A549 (cell line): ENCODE data around the gene CFAP46. TPM values are rescaled to one million over a fixed set of nuclear protein-coding genes. Genes with fewer than 3 reads are reported as not detected.

ENCODE experiments used
- ATAC-seq, 2 experiments: fragments of 200-7000 bp in 1 of 2; fragments of >200 bp in 1 of 2; cut with Nextera tagmentation in 1 of 2; cut with Tn5 transposase in 1 of 2; 3 replicates each; pipeline versions ENCODE4 v1.8.0 to v1.9.1; 2018 to 2020; ENCODE audit warnings: mild to moderate bottlenecking in 1 of 2, moderate library complexity in 1 of 2
- CTCF ChIA-PET: fragments of 300-600 bp; sonication (Branson Sonifier 250); formaldehyde crosslinking; extraction: SDS; loops from one replicate; lab custom pipeline; 2021; ENCODE audit warnings: antibody characterized with exemption, inconsistent platforms; lab: Yijun Ruan, JAX
- POLR2A ChIA-PET: fragments of 350-600 bp; formaldehyde crosslinking; extraction: SDS; loops from one replicate; lab custom pipeline; 2021; ENCODE audit warnings: antibody characterized with exemption, inconsistent platforms; lab: Yijun Ruan, JAX
- DNase-seq, 2 experiments: peaks; one replicate each; pipeline versions ENCODE4 v3.0.0 to v3.0.0-alpha.2; 2011 to 2016; ENCODE audit warnings: low read depth in 1 of 2, low spot score in 1 of 2
- FAIRE-seq: peaks from 2 replicates; lab custom pipeline; 2011; peaks lifted over from hg19 to GRCh38; lab: Jason Lieb, UNC
- H3K27ac ChIP-seq, 2 experiments: fragments of >200 bp; sonication (Bioruptor Twin); formaldehyde crosslinking; 3 replicates each; pipeline ENCODE4 v1.5.1; 2016 to 2017
- H3K4me1 ChIP-seq: fragments of >200 bp; sonication (Bioruptor Twin); formaldehyde crosslinking; 3 replicates; pipeline ENCODE4 v1.6.1; 2016
- H3K4me2 ChIP-seq: fragments of >200 bp; sonication (Bioruptor Twin); formaldehyde crosslinking; 3 replicates; pipeline ENCODE4 v1.6.1; 2016
- H3K4me3 ChIP-seq: fragments of >200 bp; sonication (Bioruptor Twin); formaldehyde crosslinking; 3 replicates; pipeline ENCODE4 v1.5.1; 2016
- H3K9me3 ChIP-seq: fragments of >200 bp; sonication (Bioruptor Twin); formaldehyde crosslinking; 3 replicates; pipeline ENCODE4 v1.6.1; 2016
- BHLHE40 ChIP-seq: IDR thresholded peaks from 2 replicates; pipeline ENCODE4 v1.6.1; 2012; ENCODE audit warnings: low read depth, low read length, inconsistent platforms
- CBX8 ChIP-seq: fragments of 200-600 bp; sonication (generic); IDR thresholded peaks from 2 replicates; pipeline ENCODE4 v1.6.1; 2016
- CEBPB ChIP-seq, 2 experiments: fragments of >200 bp in 1 of 2; sonication (Bioruptor Twin) in 1 of 2; formaldehyde crosslinking in 1 of 2; IDR thresholded peaks; 2 replicates each; pipeline ENCODE4 v1.6.1; 2012 to 2016
- CHD2 ChIP-seq: fragments of 150-350 bp; IDR thresholded peaks from 2 replicates; pipeline ENCODE4 v1.6.1; 2014; ENCODE audit warnings: low read length; ENCODE audit not compliant: partially characterized antibody
- EHF ChIP-seq: fragments of 250-450 bp; sonication (Bioruptor Pico); IDR thresholded peaks from 2 replicates; pipeline ENCODE4 v1.5.0; 2020; ENCODE audit warnings: mild to moderate bottlenecking
- EHMT2 ChIP-seq: fragments of 200-600 bp; sonication (generic); IDR thresholded peaks from 2 replicates; pipeline ENCODE4 v1.6.1; 2016; ENCODE audit warnings: antibody characterized with exemption, low read depth, mild to moderate bottlenecking, moderate library complexity
- FOSB ChIP-seq: fragments of 250-450 bp; sonication (Bioruptor Pico); IDR thresholded peaks from 2 replicates; pipeline ENCODE4 v1.5.0; 2020; ENCODE audit warnings: mild to moderate bottlenecking, moderate library complexity
- HOXA7 ChIP-seq: fragments of 250-450 bp; sonication (Bioruptor Pico); IDR thresholded peaks from 2 replicates; pipeline ENCODE4 v1.5.0; 2020; ENCODE audit warnings: mild to moderate bottlenecking, moderate library complexity
- JUNB ChIP-seq: fragments of >200 bp; sonication (Bioruptor Twin); formaldehyde crosslinking; IDR thresholded peaks from 2 replicates; pipeline ENCODE4 v1.6.1; 2016
- NR3C1 ChIP-seq: fragments of >200 bp; sonication (Bioruptor Twin); formaldehyde crosslinking; IDR thresholded peaks from 3 replicates; pipeline ENCODE4 v1.6.1; 2017
- PHF8 ChIP-seq: fragments of 200-600 bp; sonication (generic); IDR thresholded peaks from 2 replicates; pipeline ENCODE4 v1.6.1; 2016; ENCODE audit warnings: low read depth, mild to moderate bottlenecking, antibody characterized with exemption, moderate library complexity, borderline replicate concordance
- POLR2A ChIP-seq: IDR thresholded peaks from 2 replicates; pipeline ENCODE4 v1.6.1; 2012; ENCODE audit warnings: mild to moderate bottlenecking, low read length
- RCOR1 ChIP-seq: fragments of 150-350 bp; IDR thresholded peaks from 2 replicates; pipeline ENCODE4 v1.6.1; 2014; ENCODE audit warnings: antibody characterized with exemption, low read length, low read depth
- RNF2 ChIP-seq: fragments of 200-600 bp; sonication (generic); IDR thresholded peaks from 2 replicates; pipeline ENCODE4 v1.6.1; 2016; ENCODE audit warnings: low read depth, mild to moderate bottlenecking, antibody characterized with exemption, moderate library complexity, borderline replicate concordance
- SMC3 ChIP-seq: fragments of >200 bp; sonication (Bioruptor Twin); formaldehyde crosslinking; IDR thresholded peaks from 3 replicates; pipeline ENCODE4 v1.6.1; 2018; ENCODE audit warnings: inconsistent platforms
- SREBF2 ChIP-seq: fragments of 450-650 bp; IDR thresholded peaks from 2 replicates; pipeline ENCODE4 v1.6.1; 2014; ENCODE audit warnings: mild to moderate bottlenecking, moderate library complexity
- TP53 ChIP-seq: fragments of 250-450 bp; sonication (Bioruptor Pico); IDR thresholded peaks from 2 replicates; pipeline ENCODE4 v1.5.0; 2021; ENCODE audit warnings: mild to moderate bottlenecking, moderate library complexity
- ZSCAN20 ChIP-seq: fragments of 250-450 bp; sonication (Bioruptor Pico); IDR thresholded peaks from 2 replicates; pipeline ENCODE4 v1.8.0; 2022; ENCODE audit warnings: mild to moderate bottlenecking, moderate library complexity
- whole genome bisulfite sequencing: methylation state at CpG from one replicate; pipeline ENCODE4 v1.1.6; 2017; ENCODE audit errors: missing lambda C conversion rate; 5-methylcytosine and 5-hydroxymethylcytosine counted together
- polyA plus RNA-seq, 4 experiments: library from polyadenylated mRNA; depleted of rRNA in 3 of 4; stranded (reverse); fragments of >200 nt; fragmentation: RNase III in 1 of 4; extraction: RNeasy Plus Mini Kit Qiagen cat#74134 plus additional on column Dnase treatment in 1 of 4; gene quantifications; 2 replicates in 3 of 4; 3 replicates in 1 of 4; pipeline ENCODE4 v1.2.3, GENCODE V29; 2011 to 2017
- TF ChIP-seq, protein P1 (sequence below): fragments of 250-450 bp; sonication (Bioruptor Pico); IDR thresholded peaks from 2 replicates; pipeline ENCODE4 v1.5.0; 2021; ENCODE audit warnings: mild to moderate bottlenecking, moderate library complexity, borderline replicate concordance
- TF ChIP-seq, protein P2 (sequence below): IDR thresholded peaks from 2 replicates; pipeline ENCODE4 v1.6.1; 2012
- TF ChIP-seq, protein P3 (sequence below): IDR thresholded peaks from 2 replicates; pipeline ENCODE4 v1.6.1; 2012
- TF ChIP-seq, protein P4 (sequence below): IDR thresholded peaks from 2 replicates; pipeline ENCODE4 v1.6.1; 2012; ENCODE audit warnings: low read depth, borderline replicate concordance
- TF ChIP-seq, protein P5 (sequence below): fragments of 150-350 bp; IDR thresholded peaks from 2 replicates; pipeline ENCODE4 v1.6.1; 2014; ENCODE audit warnings: low read depth, mild to moderate bottlenecking, low read length
- TF ChIP-seq, protein P6 (sequence below): fragments of >200 bp; sonication (Bioruptor Twin); formaldehyde crosslinking; IDR thresholded peaks from 3 replicates; pipeline ENCODE4 v1.6.1; 2016
- TF ChIP-seq, protein P7 (sequence below): fragments of 200-600 bp; sonication (generic); IDR thresholded peaks from 2 replicates; pipeline ENCODE4 v1.6.1; 2016; ENCODE audit warnings: antibody characterized with exemption, mild to moderate bottlenecking, moderate library complexity

CFAP46 gene
- polyA plus RNA-seq, 2 of the 4 experiments (the other 2 are of a cell fraction) = 0.88 to 1.8 TPM

DNA sequence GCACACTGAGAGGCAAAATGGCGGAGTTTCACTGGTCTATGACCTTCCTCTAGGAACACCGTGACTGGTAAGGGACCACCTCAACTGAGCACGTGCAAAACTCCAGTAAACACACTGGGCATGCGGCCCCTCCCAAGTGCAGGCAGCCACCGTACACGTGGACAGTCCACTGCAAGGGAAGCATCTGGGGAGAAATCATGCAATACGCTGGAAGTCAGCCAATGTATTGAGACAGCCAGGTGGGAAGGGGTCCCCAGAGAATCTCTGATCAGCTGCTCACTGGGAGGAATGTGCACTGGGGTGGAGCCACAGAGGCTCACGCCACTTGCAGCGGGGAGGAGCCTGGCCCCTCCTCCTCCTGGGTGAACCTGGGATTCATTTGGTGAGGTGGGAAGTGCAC lies 49.3 kb downstream of the CFAP46 start:
- Histone ChIP-seq H3K27ac (no peak overlapping the region), H3K4me1 (no peaks in the 10 kb centered on the region), H3K4me2 (no peak overlapping the region), H3K9me3 (no peaks in the 10 kb centered on the region; the same call in 2 of the 3 replicates), H3K4me3 (no peak overlapping the region)
- FAIRE-seq = no peak
- WGBS = 32% methylated on average over 9 of the region's 9 CpGs
- no peak for DNase-seq
- no peak; a peak in 1 of 6 replicates for ATAC-seq
- ChIA-PET CTCF (interaction anchor here (1.2 to 1.3 kb wide), 2 partner anchors 14 to 45 kb away, joined by 3 read pairs; no protein-coding TSS in a partner anchor), POLR2A (no interaction called here)
- TF ChIP-seq ZSCAN20 (CRISPR knock-in tag) (no peak), HOXA7 (CRISPR knock-in tag) (no peak), EHF (CRISPR knock-in tag) (no peak)
- TF ChIP-seq, protein P1, sequence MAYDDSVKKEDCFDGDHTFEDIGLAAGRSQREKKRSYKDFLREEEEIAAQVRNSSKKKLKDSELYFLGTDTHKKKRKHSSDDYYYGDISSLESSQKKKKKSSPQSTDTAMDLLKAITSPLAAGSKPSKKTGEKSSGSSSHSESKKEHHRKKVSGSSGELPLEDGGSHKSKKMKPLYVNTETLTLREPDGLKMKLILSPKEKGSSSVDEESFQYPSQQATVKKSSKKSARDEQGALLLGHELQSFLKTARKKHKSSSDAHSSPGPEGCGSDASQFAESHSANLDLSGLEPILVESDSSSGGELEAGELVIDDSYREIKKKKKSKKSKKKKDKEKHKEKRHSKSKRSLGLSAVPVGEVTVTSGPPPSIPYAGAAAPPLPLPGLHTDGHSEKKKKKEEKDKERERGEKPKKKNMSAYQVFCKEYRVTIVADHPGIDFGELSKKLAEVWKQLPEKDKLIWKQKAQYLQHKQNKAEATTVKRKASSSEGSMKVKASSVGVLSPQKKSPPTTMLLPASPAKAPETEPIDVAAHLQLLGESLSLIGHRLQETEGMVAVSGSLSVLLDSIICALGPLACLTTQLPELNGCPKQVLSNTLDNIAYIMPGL (CRISPR knock-in tag) = no peak
- TF ChIP-seq, protein P2, sequence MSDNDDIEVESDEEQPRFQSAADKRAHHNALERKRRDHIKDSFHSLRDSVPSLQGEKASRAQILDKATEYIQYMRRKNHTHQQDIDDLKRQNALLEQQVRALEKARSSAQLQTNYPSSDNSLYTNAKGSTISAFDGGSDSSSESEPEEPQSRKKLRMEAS = no peak
- TF ChIP-seq, all 56 proteins: peak for 0

DNA sequence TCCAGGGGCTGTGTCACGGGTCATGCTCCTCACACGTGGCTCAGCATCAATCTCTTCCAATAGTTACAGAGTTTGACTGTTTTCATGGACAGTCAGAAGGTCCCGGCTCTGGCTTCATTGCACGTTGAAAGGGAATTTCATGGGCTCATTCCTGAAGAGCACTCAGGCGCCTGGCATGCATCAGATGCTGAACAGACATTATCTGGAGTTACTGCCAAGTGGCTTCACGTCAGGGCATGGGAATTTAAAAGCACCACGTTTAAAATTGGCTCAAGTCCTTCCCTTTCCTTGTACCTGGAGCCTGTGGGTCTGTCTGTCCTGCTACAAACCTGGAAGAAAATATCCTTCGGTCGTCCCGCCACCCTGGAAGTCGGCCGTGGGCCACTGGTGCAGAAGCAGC lies 50.4 kb downstream of the CFAP46 start:
- H3K9me3 ChIP-seq = no peaks in the 10 kb centered on the region; the same call in 2 of the 3 replicates
- DNase-seq (no peak), FAIRE-seq (no peak), ATAC-seq (no peak)
- ChIA-PET POLR2A (no interaction called here), CTCF (interaction anchor here (1.5 kb wide), 1 partner anchor 54 kb away, joined by 3 read pairs; no protein-coding TSS in a partner anchor)
- H3K4me3 ChIP-seq = no peak overlapping the region
- TF ChIP-seq POLR2A = no peak
- TF ChIP-seq NR3C1 = no peak
- no peak for TF ChIP-seq BHLHE40
- no peak for TF ChIP-seq RNF2
- TF ChIP-seq, protein P3, sequence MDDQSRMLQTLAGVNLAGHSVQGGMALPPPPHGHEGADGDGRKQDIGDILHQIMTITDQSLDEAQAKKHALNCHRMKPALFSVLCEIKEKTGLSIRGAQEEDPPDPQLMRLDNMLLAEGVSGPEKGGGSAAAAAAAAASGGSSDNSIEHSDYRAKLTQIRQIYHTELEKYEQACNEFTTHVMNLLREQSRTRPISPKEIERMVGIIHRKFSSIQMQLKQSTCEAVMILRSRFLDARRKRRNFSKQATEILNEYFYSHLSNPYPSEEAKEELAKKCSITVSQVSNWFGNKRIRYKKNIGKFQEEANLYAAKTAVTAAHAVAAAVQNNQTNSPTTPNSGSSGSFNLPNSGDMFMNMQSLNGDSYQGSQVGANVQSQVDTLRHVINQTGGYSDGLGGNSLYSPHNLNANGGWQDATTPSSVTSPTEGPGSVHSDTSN = no peak
- TF ChIP-seq CBX8 = no peak
- no peak for TF ChIP-seq CEBPB (IDR thresholded peaks at IDR 0.05)
- TF ChIP-seq, protein P4, sequence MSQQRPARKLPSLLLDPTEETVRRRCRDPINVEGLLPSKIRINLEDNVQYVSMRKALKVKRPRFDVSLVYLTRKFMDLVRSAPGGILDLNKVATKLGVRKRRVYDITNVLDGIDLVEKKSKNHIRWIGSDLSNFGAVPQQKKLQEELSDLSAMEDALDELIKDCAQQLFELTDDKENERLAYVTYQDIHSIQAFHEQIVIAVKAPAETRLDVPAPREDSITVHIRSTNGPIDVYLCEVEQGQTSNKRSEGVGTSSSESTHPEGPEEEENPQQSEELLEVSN = no peak
- TF ChIP-seq EHMT2 = no peak
- no peak for TF ChIP-seq CHD2
- TF ChIP-seq EHF (CRISPR knock-in tag) = no peak
- TF ChIP-seq HOXA7 (CRISPR knock-in tag) = no peak
- WGBS = 33% methylated on average over 12 of the region's 12 CpGs
- H3K4me1 ChIP-seq = no peaks in the 10 kb centered on the region
- no peak overlapping the region for H3K4me2 ChIP-seq
- H3K27ac ChIP-seq = no peak overlapping the region

DNA sequence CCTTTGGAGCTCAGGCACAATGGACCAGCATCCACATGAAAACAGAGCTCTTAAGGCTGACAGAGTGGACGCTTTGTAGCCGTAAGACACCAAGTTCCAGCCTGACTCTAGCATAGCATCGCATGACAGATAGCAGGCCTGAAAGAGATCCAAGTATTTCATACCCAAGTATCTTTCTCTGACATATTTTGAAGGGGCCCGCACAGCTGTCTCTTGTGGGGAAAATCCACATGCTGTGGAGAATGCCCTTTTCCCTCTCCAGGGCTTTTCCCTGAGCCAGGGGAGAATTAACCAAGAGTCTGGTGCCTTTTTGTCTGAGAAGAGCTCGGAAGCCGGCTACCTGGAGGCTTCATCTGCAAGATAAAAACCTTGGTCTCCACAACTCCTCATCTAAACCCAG lies 51.0 kb downstream of the CFAP46 start:
- 79% methylated on average over 6 of the region's 6 CpGs for WGBS
- Histone ChIP-seq H3K4me2 (no peak overlapping the region), H3K4me1 (no peaks in the 10 kb centered on the region), H3K9me3 (no peaks in the 10 kb centered on the region), H3K4me3 (no peak overlapping the region), H3K27ac (no peak overlapping the region)
- DNase-seq (no peak), ATAC-seq (no peak), FAIRE-seq (no peak)
- ChIA-PET POLR2A (no interaction called here), CTCF (interaction anchor here (1.5 kb wide), 1 partner anchor 53 kb away, joined by 3 read pairs; no protein-coding TSS in a partner anchor)
- no peak for TF ChIP-seq JUNB
- TF ChIP-seq SMC3 = no peak
- TF ChIP-seq, protein P5, sequence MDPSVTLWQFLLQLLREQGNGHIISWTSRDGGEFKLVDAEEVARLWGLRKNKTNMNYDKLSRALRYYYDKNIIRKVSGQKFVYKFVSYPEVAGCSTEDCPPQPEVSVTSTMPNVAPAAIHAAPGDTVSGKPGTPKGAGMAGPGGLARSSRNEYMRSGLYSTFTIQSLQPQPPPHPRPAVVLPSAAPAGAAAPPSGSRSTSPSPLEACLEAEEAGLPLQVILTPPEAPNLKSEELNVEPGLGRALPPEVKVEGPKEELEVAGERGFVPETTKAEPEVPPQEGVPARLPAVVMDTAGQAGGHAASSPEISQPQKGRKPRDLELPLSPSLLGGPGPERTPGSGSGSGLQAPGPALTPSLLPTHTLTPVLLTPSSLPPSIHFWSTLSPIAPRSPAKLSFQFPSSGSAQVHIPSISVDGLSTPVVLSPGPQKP = no peak
- TF ChIP-seq, protein P6, sequence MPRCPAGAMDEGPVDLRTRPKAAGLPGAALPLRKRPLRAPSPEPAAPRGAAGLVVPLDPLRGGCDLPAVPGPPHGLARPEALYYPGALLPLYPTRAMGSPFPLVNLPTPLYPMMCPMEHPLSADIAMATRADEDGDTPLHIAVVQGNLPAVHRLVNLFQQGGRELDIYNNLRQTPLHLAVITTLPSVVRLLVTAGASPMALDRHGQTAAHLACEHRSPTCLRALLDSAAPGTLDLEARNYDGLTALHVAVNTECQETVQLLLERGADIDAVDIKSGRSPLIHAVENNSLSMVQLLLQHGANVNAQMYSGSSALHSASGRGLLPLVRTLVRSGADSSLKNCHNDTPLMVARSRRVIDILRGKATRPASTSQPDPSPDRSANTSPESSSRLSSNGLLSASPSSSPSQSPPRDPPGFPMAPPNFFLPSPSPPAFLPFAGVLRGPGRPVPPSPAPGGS = no peak
- TF ChIP-seq RCOR1 = no peak
- no peak for TF ChIP-seq PHF8
- TF ChIP-seq BHLHE40 = no peak
- no peak for TF ChIP-seq FOSB
- TF ChIP-seq, protein P7, sequence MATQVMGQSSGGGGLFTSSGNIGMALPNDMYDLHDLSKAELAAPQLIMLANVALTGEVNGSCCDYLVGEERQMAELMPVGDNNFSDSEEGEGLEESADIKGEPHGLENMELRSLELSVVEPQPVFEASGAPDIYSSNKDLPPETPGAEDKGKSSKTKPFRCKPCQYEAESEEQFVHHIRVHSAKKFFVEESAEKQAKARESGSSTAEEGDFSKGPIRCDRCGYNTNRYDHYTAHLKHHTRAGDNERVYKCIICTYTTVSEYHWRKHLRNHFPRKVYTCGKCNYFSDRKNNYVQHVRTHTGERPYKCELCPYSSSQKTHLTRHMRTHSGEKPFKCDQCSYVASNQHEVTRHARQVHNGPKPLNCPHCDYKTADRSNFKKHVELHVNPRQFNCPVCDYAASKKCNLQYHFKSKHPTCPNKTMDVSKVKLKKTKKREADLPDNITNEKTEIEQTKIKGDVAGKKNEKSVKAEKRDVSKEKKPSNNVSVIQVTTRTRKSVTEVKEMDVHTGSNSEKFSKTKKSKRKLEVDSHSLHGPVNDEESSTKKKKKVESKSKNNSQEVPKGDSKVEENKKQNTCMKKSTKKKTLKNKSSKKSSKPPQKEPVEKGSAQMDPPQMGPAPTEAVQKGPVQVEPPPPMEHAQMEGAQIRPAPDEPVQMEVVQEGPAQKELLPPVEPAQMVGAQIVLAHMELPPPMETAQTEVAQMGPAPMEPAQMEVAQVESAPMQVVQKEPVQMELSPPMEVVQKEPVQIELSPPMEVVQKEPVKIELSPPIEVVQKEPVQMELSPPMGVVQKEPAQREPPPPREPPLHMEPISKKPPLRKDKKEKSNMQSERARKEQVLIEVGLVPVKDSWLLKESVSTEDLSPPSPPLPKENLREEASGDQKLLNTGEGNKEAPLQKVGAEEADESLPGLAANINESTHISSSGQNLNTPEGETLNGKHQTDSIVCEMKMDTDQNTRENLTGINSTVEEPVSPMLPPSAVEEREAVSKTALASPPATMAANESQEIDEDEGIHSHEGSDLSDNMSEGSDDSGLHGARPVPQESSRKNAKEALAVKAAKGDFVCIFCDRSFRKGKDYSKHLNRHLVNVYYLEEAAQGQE = no peak
- TF ChIP-seq SREBF2 = no peak
- no peak for TF ChIP-seq NR3C1
- no peak for TF ChIP-seq TP53 (CRISPR knock-in tag)
